Stimulated activated CD4-positive, alpha-beta T cell treated with anti-CD3 and anti-CD28 coated beads, Interleukin-12 subunit alpha, Interleukin-12 subunit beta, amount 100 ng/mL, for 24 hours (primary cell): ENCODE results near the gene APOLD1.
"Not testable (repeated sequence)": the region's sequence is repeated elsewhere in the genome, so short reads cannot be mapped to it uniquely, and the experiment has no call there.

Source experiments
- DNase-seq, 2 experiments: peaks; one replicate each; pipeline ENCODE4 v3.0.0-alpha.2; 2020; ENCODE audit warnings: low read depth in 2 of 2

APOLD1 gene

DNA sequence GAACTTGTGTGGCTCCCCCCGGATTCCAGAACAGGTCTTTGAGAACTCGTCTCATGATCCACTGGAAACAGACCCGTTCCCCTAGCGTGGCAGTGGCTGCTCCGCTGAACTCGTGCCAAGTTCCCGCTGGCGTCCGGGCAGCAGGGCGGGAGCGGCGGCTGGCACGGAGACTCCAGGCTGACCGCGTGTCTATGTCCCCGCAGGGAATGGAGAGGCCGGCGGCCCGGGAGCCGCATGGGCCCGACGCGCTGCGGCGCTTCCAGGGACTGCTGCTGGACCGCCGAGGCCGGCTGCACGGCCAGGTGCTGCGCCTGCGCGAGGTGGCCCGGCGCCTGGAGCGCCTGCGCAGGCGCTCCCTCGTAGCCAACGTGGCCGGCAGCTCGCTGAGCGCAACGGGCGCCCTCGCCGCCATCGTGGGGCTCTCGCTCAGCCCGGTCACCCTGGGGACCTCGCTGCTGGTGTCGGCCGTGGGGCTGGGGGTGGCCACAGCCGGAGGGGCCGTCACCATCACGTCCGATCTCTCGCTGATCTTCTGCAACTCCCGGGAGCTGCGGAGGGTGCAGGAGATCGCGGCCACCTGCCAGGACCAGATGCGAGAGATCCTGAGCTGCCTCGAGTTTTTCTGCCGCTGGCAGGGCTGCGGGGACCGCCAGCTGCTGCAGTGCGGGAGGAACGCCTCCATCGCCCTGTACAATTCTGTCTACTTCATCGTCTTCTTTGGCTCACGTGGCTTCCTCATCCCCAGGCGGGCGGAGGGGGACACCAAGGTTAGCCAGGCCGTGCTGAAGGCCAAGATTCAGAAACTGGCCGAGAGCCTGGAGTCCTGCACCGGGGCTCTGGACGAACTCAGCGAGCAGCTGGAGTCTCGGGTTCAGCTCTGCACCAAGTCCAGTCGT, 1.5 kb downstream of the APOLD1 start:
- DNase-seq: peak; percentile 47 to 54

DNA sequence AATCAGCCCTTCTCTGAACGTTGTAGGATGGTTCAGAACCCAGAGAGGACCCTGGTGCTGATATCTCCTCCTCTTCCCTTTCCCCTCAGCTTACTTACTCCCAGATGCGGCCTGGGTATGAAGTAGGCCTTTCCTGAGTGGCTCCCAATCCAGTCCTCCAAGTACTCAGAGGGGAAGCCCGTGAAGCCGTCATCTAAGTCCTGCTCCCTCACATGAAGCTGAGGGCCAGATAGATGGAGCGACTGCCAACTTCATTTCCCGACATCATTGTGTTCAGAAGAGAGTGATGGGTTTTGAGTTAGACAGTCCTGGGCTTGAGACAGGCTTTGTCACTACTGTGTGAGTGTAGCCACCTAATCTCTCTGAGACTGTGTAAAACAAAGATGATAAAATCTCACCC, 2.7 kb downstream of the APOLD1 start:
- DNase-seq: no peak

DNA sequence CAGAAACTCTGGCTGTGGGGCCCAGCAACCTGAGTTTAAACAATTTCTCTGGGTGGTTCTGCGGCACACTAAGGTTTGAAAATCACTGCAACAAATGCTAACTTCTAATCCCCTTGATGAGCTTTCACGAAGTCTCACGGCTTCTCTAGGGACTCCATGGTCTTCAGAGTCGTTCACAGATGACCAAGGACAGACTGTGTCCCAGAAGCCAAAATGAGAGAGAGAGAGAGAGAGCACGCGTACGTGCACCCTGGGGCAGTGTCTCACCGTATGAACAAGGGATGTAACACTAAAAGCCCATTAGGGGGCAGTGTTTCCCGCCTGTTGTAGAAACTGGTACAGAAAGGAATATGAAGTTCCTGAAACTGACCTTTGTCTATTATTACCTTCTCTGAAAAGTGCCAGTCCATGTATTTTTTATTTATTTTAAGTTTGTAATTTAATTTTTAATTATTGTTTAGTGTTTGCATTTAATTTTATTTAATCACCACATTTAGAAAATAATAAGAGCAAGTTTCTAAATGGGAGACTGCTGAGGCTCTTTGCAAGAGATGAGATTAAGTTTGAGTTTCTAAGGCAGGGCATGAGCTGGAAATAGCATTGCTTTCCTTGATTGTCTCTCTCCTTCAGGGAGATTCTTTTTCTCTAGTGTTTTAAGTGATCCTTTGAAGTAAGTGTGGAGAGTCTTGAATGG, 3.4 kb downstream of the APOLD1 start:
- peak; percentile 16 to 48 for DNase-seq

DNA sequence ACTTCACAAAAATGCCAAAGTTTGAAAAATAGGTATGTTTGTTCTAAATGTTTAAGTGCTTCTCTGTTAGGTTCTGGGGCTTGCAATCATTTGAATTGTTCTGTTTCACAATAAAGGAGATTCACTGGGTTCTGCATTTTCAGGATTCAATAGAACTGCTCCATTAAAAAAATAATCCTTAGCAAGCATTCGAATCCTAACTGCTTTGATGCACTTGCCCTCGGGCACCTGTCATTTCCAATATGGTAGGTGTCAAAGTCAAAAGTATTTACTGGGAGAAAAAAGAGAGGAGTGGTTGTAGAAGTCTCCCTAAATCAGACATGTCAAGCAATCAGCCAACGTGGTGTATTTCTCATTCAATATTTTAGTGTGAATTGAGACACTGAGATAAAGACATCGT, 5.5 kb downstream of the APOLD1 start:
- no peak for DNase-seq

DNA sequence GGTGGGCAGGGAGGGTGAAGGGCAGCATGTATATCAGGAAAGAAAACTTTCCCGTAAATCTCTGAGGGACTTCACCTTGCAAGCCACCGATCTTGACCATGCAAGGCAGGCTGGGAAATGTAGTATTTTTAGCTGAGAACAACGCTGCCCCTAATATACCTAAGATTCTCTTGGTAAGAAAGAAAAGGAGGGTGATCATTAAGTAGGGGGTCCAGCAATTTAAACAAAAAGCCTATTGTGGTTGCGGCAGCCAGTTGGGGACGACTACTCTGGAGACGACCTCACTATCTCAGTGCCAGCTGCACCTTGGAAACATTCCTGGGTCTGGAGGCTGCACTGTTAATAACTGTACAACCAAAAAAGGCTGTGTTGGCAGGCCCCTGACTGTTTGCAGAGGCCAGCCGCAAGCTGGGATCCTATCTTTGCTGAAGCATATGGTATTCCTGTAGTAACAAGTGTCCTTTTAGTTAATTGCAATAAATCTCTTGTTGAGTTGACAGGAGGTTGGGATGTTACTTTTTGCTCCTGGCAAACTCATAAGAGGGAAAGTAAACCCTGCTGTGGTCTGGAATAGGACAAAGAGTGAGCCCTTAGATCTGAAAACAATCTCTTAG, 6.4 kb downstream of the APOLD1 start:
- DNase-seq: no peak

DNA sequence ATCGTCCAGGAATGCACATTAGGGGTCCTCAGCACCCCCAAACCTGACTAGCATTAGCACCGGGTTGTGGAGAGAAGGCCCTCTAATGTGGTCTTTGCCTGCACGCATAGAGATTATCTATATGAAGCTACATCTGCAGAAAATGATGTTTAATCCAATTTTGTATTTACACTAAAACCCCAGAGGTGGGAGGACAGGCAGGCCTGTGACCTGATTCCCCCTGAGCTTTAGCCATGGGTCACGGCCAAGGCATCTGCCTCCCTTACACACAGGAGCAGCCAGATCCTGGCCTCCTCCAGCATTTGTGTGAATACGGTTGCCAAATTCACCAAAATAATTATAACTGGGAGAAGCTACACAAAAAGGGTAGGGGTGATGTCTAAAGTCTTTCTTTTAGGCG, 7.0 kb downstream of the APOLD1 start:
- DNase-seq: no peak

DNA sequence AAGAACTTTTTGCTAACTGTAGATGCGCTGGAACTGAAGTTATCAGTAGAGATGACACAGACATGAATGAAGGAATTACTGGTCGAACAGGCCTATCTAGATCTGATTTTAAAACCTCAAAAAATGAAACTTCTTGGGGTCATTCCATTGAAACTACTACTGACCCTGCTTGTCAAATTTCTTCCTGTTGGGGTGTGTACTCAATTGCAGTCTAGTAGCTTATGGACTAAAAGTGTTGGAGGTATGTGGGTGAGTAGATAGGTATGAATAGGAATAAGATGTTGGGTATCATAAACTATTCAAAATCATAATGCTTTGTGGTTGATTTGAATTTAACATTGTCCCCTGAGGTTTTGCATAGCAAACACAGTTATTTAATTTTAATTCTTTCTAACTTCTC, 9.2 kb downstream of the APOLD1 start:
- DNase-seq: no peak

DNA sequence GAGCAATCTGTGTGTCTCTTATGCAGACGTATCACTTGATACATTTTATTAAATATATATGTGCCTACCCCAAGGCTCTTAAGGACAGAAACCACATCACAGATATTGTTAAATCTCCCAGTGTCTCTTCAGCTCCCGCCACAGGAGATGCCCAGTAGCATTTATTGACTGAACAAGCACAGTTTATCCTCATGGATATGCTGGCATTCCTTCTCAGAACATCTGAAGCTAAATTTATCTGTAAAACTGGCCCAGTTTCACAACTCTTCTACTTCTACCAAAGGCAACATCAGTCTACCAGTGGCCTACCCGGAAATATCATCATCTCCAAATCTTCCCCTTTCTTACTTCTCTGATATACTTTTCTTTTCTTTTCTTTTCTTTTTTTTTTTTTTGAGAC, 10.7 kb downstream of the APOLD1 start:
- no peak for DNase-seq

DNA sequence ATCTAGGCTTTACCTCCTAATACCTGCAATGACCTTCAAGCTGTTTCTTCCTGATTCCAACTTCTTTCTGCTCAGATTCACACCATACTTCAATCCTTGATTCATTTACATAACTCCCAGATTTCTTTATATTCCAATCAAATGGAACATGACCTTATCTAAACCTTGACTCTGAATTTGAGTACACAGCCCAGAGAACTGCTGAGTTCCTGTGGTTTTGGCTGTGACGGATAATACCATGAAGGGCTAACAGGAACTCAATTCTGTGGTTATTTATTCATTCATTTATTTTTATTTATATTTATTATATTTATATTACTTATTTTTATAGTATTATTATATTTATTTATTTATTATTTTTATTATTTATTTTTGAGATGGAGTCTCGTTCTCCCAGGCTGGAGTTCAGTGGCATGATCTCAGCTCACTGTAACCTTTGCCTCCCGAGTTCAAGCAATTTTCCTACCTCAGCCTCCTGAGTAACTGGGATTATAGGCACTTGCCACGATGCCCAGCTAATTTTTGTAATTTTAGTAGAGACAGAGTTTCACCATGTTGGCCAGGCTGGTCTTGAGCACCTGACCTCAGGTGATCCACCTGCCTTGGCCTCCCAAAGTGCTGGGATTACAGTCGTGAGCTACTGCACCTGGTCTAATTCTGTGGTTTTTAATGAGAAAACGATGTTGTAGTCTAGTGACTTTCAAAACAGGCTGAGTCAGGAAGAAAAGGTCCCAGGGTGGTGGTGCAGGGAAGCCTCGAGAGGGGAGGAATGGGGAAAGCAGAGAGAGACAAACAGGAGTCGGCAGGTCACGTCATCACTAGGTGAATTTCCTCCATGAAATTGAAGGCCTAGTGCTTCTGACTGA, 11.7 kb downstream of the APOLD1 start:
- no peak for DNase-seq

DNA sequence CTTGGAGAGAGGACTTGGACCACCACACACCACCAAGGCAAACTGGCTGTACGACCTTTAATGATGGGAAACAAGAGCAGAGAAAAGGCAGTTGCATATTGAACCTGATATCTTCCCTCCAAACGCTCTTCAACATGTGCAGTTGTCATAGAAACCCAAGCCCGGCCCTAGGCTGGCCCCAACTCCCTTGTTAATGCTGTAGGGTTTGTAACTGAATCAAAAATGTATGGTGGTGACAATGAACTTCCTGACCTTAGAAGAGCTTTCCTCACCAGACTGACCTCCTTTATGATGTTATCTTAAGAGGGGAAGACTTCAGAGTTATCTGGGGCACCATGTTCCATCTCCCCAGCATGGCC, 12.3 kb downstream of the APOLD1 start:
- no peak for DNase-seq

DNA sequence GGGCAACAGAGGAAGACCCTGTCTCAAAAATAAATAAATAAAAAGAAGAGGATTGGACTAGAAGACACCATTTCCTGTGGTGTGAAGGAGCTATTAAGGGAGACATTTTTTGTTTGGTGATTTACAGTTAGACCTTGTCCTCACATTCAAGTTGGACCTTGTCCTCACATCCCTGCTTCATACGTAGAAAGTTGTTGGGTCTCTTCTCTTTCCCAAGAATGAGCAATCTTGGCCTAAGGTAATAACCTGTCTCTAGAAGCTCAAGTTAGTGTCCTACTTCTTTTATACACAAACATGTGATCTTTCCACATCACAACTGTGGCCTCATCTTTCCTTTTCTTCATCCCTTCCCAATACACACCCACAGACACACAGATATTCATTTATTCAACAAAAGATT, 13.0 kb downstream of the APOLD1 start:
- no peak for DNase-seq

DNA sequence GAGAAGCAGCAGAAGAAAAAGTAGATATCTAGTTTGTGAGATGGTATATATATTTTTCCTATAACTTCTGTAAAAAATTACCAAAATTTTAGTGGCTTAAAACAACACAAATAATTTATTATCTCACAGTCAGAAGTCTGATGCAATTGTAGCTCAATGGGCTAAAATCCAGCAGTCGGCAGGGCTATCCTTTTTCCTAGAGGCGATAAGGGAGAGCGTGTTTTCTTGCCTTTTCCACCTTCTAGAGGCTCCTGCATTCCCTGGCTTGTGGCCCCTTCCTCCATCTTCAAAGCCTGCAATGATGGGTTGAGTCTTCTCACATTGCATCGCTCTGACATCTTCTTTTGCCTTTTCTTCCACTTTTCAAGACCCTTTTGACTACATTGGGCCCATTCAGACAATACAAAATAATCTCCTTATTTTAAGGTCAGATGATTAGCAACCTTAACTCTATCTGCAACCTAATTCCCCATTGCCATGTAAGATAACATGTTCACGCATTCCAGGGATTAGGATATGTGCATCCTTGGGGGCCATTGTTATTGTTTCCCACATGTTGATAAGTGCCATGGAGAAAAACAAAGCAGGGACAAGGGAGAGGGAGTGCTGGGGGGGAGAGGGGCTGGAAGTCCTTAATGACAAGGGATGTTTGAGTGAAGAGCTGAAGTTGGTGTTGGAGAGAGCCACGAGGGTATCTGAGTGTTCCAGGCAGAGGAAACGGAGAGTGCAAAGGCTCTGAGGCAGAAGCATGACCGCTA, 13.9 kb downstream of the APOLD1 start:
- no peak for DNase-seq

DNA sequence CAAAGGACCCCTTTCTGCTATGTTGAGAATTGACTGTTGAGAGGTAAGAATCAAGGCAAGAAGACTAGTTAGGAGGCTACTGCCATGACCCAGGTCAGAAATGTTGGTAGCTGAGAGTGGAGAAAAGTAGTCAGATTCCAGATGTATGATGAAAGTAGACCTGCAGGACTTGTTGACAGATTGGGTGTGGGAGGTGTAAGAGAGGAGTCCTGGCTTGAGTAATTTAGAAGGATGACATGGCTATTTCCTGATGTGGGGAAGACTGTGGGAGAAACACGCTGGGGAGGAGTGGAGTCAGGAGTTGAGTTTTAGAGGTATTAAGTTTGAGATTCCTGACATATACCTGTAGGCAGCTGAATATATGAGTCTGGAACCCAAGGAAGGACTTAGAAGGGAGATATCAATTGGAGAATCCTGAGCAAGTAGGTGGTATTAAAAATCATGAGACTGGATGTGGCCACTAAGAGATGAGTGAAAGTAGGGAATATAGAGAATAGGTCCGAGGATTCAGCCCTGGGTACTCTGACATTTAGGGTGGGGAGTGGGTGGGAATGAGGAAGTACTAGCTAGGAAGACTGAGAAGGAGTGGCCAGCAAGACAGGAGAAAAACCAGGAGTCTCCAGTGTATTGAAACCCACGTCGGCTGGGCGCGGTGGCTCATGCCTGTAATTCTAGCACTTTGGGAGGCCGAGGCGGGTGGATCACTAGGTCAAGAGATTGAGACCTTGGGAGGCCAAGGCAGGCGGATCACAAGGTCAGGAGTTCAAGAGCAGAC, 15.1 kb downstream of the APOLD1 start:
- no peak for DNase-seq

DNA sequence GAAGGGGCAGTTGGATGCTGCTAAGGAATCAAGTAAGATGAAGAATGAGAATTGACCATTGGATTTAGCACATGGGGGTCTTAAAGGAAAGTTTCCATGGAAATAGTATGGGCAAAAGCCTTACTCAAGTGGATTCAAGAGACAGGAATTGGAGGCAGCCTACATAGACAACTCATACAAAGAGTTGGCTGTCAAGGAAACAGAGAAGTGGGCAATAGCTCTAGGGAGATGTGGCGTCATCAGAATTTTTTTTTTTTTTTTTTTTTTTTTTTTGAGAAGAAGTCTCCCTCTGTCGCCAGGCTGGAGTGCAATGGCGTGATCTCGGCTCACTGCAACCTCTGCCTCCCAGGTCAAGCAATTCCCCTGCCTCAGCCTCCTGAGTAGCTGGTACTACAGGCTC, 16.2 kb downstream of the APOLD1 start:
- DNase-seq: not testable (repeated sequence)

DNA sequence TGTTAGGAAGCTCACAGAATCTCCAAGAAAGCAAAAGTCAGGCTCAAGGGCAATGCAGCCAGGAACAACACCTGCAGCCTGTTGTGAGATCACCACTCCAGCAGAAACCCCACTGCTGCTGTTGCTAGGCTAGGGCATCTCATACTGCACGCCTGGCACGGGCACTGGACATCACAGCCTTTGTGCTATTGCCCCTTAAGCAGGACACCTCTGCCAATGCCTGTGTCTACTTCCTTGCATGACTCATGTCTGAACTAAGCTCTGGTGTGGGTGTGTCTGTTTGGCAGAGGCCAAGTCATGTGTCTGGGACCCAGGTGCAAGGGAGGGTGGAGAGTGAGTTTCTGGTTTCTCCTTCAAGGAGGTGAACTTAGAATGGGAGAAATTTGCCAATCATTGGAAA, 17.7 kb downstream of the APOLD1 start:
- no peak for DNase-seq

DNA sequence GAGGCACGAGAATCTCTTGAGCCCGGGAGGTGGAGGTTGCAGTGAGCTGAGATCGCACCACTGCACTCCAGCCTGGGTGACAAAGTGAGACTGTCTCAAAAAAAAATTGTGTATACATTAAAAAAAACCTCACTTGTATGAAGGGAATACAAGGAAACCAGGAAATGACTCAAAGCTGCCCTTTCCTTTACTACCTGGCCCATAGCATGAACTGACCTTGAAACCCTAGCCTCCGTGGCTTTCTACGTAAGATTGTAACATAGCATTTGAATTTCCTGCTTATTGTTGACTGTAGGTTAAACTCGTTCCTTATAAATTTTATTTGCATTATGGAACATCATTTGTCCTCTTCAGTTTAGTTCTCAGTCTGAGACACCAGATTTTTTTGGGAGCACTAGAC, 18.6 kb downstream of the APOLD1 start:
- DNase-seq: no peak

DNA sequence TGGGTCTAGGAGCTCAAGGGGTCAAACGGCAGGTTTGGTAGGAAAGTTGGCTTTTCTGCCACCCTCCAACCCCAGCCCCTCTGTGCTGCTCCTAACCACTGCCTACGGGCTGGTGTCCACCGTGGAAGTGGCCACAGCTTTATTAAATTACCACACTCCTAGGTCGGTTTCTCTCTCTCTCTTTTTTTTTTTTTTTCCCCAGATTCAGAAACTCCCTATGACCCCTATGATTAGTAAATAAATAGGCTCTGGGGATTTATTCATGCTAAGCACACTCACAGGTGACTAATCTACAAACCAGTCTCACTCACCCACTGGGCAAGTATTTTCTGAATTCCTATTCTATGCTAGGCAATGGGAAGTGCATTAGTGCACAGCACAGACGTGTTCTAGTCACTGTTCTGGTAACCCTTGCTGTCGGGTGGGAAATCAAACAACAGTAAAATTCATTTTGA, 19.0 kb downstream of the APOLD1 start:
- DNase-seq: no peak

DNA sequence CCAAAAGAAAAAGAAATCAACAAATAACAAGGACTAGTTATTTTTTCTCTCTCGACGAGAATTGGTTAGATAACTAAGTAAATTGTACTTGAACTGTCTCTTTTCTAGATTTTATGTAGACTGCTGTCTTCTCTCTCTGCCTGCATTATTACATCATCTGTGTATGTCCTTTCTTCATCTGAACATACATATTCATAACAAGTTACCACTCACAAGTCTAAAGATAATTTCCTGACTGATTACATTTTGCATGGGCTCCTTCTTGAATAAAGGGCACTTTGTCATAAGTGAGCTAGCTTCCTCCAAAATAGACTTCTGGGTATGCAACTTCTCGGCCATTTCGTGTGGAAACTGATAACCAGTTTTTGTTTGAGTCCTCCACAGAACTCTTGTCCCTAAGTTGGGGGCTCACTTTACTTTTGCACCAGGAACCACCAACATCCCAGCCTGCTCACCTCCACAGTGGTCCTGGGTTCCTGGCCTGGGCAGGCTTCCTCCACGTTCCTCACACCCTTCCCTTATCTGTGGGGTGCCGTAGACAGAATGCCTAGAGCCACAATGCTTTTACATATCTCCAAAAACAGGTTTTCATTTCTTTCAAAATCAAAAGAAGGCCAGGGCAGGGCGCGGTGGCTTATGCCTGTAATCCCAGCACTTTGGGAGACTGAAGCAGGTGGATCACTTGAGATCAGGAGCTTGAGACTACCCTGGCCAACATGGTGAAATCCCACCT, 21.5 kb downstream of the APOLD1 start:
- DNase-seq: no peak

DNA sequence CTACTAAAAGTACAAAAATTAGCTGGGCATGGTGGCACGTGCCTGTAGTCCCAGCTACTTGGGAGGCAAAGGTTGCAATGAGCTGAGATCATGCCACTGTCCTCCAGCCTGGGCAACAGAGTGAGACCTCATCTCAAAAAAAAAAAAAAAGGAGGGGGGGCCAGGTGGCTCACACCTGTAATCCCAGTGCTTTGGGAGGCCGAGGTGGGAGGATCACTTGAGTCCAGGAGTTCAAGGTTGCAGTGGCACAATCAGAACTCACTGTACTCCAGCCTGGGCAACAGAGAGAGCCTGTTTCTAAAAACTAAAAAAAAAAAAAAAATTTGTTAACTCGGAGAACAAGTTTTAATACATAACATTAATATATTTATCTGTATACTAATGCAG, 22.1 kb downstream of the APOLD1 start:
- not testable (repeated sequence) for DNase-seq
